ENCODE results near the gene CENPW.
A peak's percentile ranks its signal among the peaks of the same experiment; 100 is the strongest.

The CENPW gene

GRCh38 chr6:126341126-126341525 lies 1.2 kb downstream of the CENPW start:
- TF ChIP-seq, protein P1, sequence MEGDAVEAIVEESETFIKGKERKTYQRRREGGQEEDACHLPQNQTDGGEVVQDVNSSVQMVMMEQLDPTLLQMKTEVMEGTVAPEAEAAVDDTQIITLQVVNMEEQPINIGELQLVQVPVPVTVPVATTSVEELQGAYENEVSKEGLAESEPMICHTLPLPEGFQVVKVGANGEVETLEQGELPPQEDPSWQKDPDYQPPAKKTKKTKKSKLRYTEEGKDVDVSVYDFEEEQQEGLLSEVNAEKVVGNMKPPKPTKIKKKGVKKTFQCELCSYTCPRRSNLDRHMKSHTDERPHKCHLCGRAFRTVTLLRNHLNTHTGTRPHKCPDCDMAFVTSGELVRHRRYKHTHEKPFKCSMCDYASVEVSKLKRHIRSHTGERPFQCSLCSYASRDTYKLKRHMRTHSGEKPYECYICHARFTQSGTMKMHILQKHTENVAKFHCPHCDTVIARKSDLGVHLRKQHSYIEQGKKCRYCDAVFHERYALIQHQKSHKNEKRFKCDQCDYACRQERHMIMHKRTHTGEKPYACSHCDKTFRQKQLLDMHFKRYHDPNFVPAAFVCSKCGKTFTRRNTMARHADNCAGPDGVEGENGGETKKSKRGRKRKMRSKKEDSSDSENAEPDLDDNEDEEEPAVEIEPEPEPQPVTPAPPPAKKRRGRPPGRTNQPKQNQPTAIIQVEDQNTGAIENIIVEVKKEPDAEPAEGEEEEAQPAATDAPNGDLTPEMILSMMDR (IDR thresholded peaks at IDR 0.05; ENCODE audit: insufficient read depth, low read depth, low read length, missing control alignments), result no peak
- peak overlapping the region; percentile 96 for H3K4me3 ChIP-seq (ENCODE audit: low read depth, low read length)
- no peak for DNase-seq (ENCODE audit: low read depth)

GRCh38 chr6:126344181-126344580 lies 4.3 kb downstream of the CENPW start:
- DNase-seq (ENCODE audit: low read depth), result no peak
- TF ChIP-seq, protein P1 (IDR thresholded peaks at IDR 0.05; ENCODE audit: insufficient read depth, low read depth, low read length, missing control alignments), result no peak

DNA sequence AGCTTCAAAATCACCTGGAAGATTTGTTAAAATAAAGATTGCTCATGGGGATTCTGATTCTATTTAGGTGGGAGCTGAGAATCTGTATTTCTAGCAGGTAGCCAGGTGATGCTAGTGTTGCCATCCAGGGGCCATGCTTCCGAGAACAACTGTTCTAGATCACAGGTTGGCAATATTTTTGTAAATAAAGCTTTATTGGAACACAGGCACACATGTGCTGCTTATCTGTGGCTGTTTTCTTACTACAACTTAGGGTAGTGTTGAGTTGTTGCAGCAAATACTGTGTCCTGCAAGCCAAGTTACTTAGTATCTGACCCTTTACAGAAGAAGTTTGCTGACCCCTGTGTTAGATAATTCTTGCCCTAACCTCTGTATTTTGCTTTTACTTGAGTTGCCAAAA lies 12.0 kb downstream of the CENPW start:
- no peak for DNase-seq (ENCODE audit: low read depth)
- TF ChIP-seq, protein P1 (IDR thresholded peaks at IDR 0.05; ENCODE audit: insufficient read depth, low read depth, low read length, missing control alignments), result no peak
- H3K4me3 ChIP-seq (ENCODE audit: low read depth, low read length), result no peak overlapping the region

More at GRCh38 chr6:126344181-126344580, 4.3 kb downstream of the CENPW start:
- H3K4me3 ChIP-seq (ENCODE audit: low read depth, low read length), result no peak overlapping the region

DNA sequence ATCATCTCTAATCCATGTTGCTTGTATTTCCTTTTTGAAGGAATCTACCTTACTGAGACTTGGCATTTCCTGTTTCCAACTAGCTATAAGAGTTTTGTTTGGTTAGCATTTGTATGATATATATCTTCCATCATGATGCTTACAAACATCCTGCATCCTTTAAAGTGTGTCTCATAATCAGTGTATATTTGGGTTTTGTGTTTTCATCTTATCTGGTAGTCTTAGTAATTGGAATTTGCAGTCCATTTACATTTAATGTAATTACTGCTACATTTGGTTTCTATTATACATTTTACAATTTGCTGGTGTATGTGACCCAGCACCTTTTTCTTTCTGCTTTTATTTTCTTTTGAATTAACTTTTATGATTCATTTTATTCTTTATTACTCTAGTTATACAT lies 12.6 kb downstream of the CENPW start:
- no peak overlapping the region for H3K4me3 ChIP-seq (ENCODE audit: low read depth, low read length)
- DNase-seq (ENCODE audit: low read depth), result no peak
- TF ChIP-seq, protein P1 (IDR thresholded peaks at IDR 0.05; ENCODE audit: insufficient read depth, low read depth, low read length, missing control alignments), result no peak

- DNase-seq (ENCODE audit: low read depth), result no peak
- TF ChIP-seq, protein P1 (IDR thresholded peaks at IDR 0.05; ENCODE audit: insufficient read depth, low read depth, low read length, missing control alignments), result no peak
- H3K4me3 ChIP-seq (ENCODE audit: low read depth, low read length), result no peak overlapping the region
These were observed 16.6 kb downstream of the CENPW start for GRCh38 chr6:126356526-126356925.

GRCh38 chr6:126359936-126360537 lies 20.1 kb downstream of the CENPW start:
- no peak overlapping the region for H3K4me3 ChIP-seq (ENCODE audit: low read depth, low read length)
- TF ChIP-seq, protein P1 (IDR thresholded peaks at IDR 0.05; ENCODE audit: insufficient read depth, low read depth, low read length, missing control alignments), result no peak
- DNase-seq (ENCODE audit: low read depth), result no peak

GRCh38 chr6:126361832-126362440 lies 22.0 kb downstream of the CENPW start:
- TF ChIP-seq, protein P1 (IDR thresholded peaks at IDR 0.05; ENCODE audit: insufficient read depth, low read depth, low read length, missing control alignments), result no peak
- no peak for DNase-seq (ENCODE audit: low read depth)
- no peak overlapping the region for H3K4me3 ChIP-seq (ENCODE audit: low read depth, low read length)

All from GM12865 (cell line).